Measurements from ENCODE around the gene PTPRC.
A peak's percentile ranks its signal among the peaks of the same experiment; 100 is the strongest.

PTPRC gene

GRCh38 chr1:198701766-198702539 lies 63.1 kb downstream of the PTPRC start:
- no peak for DNase-seq (ENCODE audit: low read depth)
- TF ChIP-seq POLR2A (IDR thresholded peaks at IDR 0.05; ENCODE audit: extremely low read depth, insufficient read length) = no peak
- TF ChIP-seq MYC (IDR thresholded peaks at IDR 0.05; ENCODE audit: low read depth, low read length) = no peak
- TF ChIP-seq CTCF (IDR thresholded peaks at IDR 0.05; ENCODE audit: low read depth, low read length) = no peak
- TF ChIP-seq, protein P1, sequence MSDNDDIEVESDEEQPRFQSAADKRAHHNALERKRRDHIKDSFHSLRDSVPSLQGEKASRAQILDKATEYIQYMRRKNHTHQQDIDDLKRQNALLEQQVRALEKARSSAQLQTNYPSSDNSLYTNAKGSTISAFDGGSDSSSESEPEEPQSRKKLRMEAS (IDR thresholded peaks at IDR 0.05; ENCODE audit: low read depth, low read length) = no peak
- no peak overlapping the region for H3K4me3 ChIP-seq (ENCODE audit: low read depth, low read length)

DNA sequence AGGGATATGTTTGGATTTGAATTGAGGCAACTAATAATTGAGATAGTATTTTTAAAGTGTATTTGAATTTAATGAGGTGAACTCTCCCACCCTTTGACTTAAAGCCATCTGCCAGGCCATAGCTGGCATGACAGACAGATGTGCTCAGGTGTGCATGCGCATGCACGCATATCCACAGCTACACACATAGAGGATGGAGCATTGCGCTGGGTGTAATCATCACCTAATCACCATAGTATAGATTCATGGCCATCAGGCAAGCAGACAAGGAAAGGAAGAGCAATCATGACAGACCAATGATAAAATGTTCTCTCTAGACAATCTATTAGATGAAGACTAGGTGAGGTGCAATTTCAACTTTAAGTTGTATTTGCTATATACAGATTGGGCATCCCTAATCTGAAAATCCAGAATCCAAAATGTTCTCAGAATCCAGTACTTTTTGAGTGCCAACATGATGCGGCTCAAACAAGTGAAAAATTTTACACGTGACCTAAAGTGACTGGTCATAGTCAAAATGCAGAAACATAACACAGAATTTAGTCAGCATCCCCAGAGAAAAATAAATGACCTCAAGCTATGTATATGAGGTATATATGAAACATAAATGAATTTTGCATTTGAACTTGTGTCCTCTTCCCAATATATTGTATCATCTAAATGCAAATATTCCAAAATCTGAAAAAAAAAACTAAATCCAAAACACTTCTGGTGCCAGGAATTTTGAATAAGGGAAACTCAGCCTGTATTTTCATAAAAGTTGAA lies 70.1 kb downstream of the PTPRC start:
- TF ChIP-seq POLR2A (IDR thresholded peaks at IDR 0.05; ENCODE audit: extremely low read depth, insufficient read length) = no peak
- TF ChIP-seq, protein P1 (IDR thresholded peaks at IDR 0.05; ENCODE audit: low read depth, low read length) = no peak
- TF ChIP-seq MYC (IDR thresholded peaks at IDR 0.05; ENCODE audit: low read depth, low read length) = no peak
- no peak for TF ChIP-seq CTCF (IDR thresholded peaks at IDR 0.05; ENCODE audit: low read depth, low read length)
- DNase-seq (ENCODE audit: low read depth) = no peak
- H3K4me3 ChIP-seq (ENCODE audit: low read depth, low read length) = no peak overlapping the region

DNA sequence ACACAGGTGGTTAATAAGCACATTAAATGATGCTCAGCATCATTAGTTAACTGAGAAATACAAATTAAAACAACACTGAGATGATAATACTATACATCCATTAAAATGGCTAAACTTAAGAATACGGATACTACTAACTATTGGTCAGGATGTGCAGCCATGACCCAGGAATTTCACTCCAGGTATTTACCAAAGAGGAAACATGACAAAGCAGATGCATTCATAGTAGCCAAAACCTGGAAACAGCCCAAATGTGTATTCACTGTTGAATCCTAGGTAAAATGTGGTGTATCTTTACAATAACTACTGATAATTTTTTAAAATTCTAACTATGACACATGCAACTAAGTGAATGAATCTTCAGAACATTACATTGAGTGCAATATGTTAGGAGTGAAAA lies 73.0 kb downstream of the PTPRC start:
- H3K4me3 ChIP-seq (ENCODE audit: low read depth, low read length) = no peak overlapping the region
- DNase-seq (ENCODE audit: low read depth) = no peak

DNA sequence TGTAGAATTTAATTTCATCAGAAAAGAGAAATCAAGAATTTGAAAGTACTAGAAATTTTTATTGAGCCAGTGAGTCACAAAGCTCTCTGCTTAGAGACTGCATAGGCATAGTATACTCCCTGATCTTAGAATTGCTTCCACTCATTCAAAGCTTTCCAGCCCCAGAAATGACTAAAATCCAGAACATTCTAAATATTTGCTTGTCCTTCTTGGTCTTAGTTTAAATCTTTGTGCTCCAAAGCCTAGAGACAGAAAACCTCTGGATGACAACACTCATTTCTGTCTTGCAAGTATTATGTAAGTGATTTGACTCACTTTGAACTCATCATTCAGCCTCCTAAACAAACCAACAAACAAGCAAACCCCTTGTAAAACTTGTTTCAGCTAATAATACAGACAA lies 74.2 kb downstream of the PTPRC start:
- no peak for TF ChIP-seq MYC (IDR thresholded peaks at IDR 0.05; ENCODE audit: low read depth, low read length)
- DNase-seq (ENCODE audit: low read depth) = peak; percentile 8
- no peak overlapping the region for H3K4me3 ChIP-seq (ENCODE audit: low read depth, low read length)

More for the DNA sequence above, 73.0 kb downstream of the PTPRC start:
- TF ChIP-seq, protein P1 (IDR thresholded peaks at IDR 0.05; ENCODE audit: low read depth, low read length) = no peak
- no peak for TF ChIP-seq CTCF (IDR thresholded peaks at IDR 0.05; ENCODE audit: low read depth, low read length)
- TF ChIP-seq POLR2A (IDR thresholded peaks at IDR 0.05; ENCODE audit: extremely low read depth, insufficient read length) = no peak
- no peak for TF ChIP-seq MYC (IDR thresholded peaks at IDR 0.05; ENCODE audit: low read depth, low read length)

GRCh38 chr1:198714271-198714670 lies 75.4 kb downstream of the PTPRC start:
- no peak for DNase-seq (ENCODE audit: low read depth)
- no peak for TF ChIP-seq POLR2A (IDR thresholded peaks at IDR 0.05; ENCODE audit: extremely low read depth, insufficient read length)
- no peak for TF ChIP-seq CTCF (IDR thresholded peaks at IDR 0.05; ENCODE audit: low read depth, low read length)
- TF ChIP-seq, protein P1 (IDR thresholded peaks at IDR 0.05; ENCODE audit: low read depth, low read length) = no peak
- TF ChIP-seq MYC (IDR thresholded peaks at IDR 0.05; ENCODE audit: low read depth, low read length) = no peak
- H3K4me3 ChIP-seq (ENCODE audit: low read depth, low read length) = no peak overlapping the region

DNA sequence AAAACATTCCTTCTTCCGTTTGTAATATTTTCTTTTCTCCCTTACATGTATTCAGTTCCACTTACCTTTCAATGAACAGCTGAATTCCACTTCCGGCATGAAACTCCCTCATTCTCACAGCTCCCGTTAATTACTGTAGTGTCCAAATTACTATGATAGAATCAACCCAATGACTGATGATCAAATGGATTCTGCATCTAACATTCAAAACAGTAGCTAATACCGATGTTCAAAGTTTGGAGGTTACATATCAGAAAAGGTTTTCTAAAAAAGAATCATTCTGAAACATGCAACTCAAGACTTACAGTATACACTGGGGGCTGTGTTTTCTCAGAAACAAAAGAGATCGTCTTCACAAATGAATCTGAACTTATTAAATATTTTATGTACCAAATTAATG lies 77.2 kb downstream of the PTPRC start:
- no peak overlapping the region for H3K4me3 ChIP-seq (ENCODE audit: low read depth, low read length)
- DNase-seq (ENCODE audit: low read depth) = no peak
- no peak for TF ChIP-seq CTCF (IDR thresholded peaks at IDR 0.05; ENCODE audit: low read depth, low read length)
- TF ChIP-seq, protein P1 (IDR thresholded peaks at IDR 0.05; ENCODE audit: low read depth, low read length) = no peak
- TF ChIP-seq POLR2A (IDR thresholded peaks at IDR 0.05; ENCODE audit: extremely low read depth, insufficient read length) = no peak
- TF ChIP-seq MYC (IDR thresholded peaks at IDR 0.05; ENCODE audit: low read depth, low read length) = no peak

Data from NB4 (cell line).